Breast epithelium (tissue), 4 donors: ENCODE data around the gene TPT1. TPM values are rescaled to one million over a fixed set of nuclear protein-coding genes. Genes with fewer than 3 reads are reported as not detected.
"Not testable (repeated sequence)": the region's sequence is repeated elsewhere in the genome, so short reads cannot be mapped to it uniquely, and the experiment has no call there.

Experiments
- DNase-seq, 2 donors: peaks; one replicate each; pipeline ENCODE4 v3.0.0-alpha.2; 2019; ENCODE audit warnings: low spot score in 2 of 2
- H3K27ac ChIP-seq, 2 donors: fragments of 200-600 bp; sonication (generic) in 1 of 2; one replicate each; pipeline ENCODE4 v1.5.1; 2016 to 2019; ENCODE audit warnings: mild to moderate bottlenecking in 1 of 2
- H3K27me3 ChIP-seq, 2 donors: fragments of 200-600 bp; sonication (generic) in 1 of 2; one replicate each; pipeline versions ENCODE4 v1.5.1 to v1.6.0; 2017 to 2019; ENCODE audit warnings: control low read depth in 1 of 2, mild to moderate bottlenecking in 1 of 2
- H3K36me3 ChIP-seq: fragments of 200-600 bp; one replicate; pipeline ENCODE4 v1.5.1; 2019
- H3K4me1 ChIP-seq, 2 donors: fragments of 200-600 bp; sonication (generic); one replicate each; pipeline ENCODE4 v1.5.1; 2016 to 2019; ENCODE audit warnings: control low read depth in 1 of 2
- H3K4me3 ChIP-seq, 3 donors: fragments of 200-600 bp; sonication (generic); 1 replicate in 2 of 3; 2 replicates in 1 of 3; pipeline ENCODE4 v1.5.1; 2016 to 2019; ENCODE audit warnings: mild to moderate bottlenecking in 3 of 3, moderate library complexity in 2 of 3
- H3K9me3 ChIP-seq, 2 donors: fragments of 200-600 bp; sonication (generic) in 1 of 2; one replicate each; pipeline ENCODE4 v1.5.1; 2016 to 2019; ENCODE audit warnings: control low read depth in 1 of 2
- POLR2A ChIP-seq: fragments of 450-650 bp; IDR thresholded peaks from one replicate; pipeline ENCODE4 v1.6.1; 2016; ENCODE audit warnings: antibody characterized with exemption, mild to moderate bottlenecking, moderate library complexity
- POLR2AphosphoS5 ChIP-seq, 3 donors: sonication (generic); formaldehyde crosslinking; IDR thresholded peaks; one replicate each; pipeline ENCODE4 v1.6.1; 2017; ENCODE audit warnings: antibody characterized with exemption in 3 of 3
- intact Hi-C: fragments of 100-400 bp; cut with DNase I; formaldehyde crosslinking; loops from one replicate; pipeline ENCODE4 v1.15.1; 2023; ENCODE audit warnings: low total_unique reads
- total RNA-seq, 3 donors: library from RNA; depleted of rRNA; stranded (reverse); fragments of >200 nt; gene quantifications; one replicate each; pipeline ENCODE4 v1.1.0, GENCODE V29; 2016
- TF ChIP-seq, protein P1 (sequence below), 3 donors: fragments of 450-650 bp; IDR thresholded peaks; one replicate each; pipeline ENCODE4 v1.5.1; 2016 to 2017; ENCODE audit warnings: antibody characterized with exemption in 3 of 3, mild to moderate bottlenecking in 3 of 3, moderate library complexity in 3 of 3

Gene TPT1
- total RNA-seq, 3 donors from 2014 or later: 3,213 to 3,932 (median 3,461) TPM

- Histone ChIP-seq H3K36me3 (peaks cover 4% of the 10 kb centered on the region), H3K9me3 (no peaks in the 10 kb centered on the region), H3K4me3 (no peak overlapping the region), H3K27ac (no peak overlapping the region), H3K27me3 (no peaks in the 10 kb centered on the region), H3K4me1 (no peaks in the 10 kb centered on the region)
- DNase-seq: no peak
- intact Hi-C loops: no loop called here
- TF ChIP-seq POLR2AphosphoS5 (IDR thresholded peaks at IDR 0.05): no peak
- TF ChIP-seq, protein P1, sequence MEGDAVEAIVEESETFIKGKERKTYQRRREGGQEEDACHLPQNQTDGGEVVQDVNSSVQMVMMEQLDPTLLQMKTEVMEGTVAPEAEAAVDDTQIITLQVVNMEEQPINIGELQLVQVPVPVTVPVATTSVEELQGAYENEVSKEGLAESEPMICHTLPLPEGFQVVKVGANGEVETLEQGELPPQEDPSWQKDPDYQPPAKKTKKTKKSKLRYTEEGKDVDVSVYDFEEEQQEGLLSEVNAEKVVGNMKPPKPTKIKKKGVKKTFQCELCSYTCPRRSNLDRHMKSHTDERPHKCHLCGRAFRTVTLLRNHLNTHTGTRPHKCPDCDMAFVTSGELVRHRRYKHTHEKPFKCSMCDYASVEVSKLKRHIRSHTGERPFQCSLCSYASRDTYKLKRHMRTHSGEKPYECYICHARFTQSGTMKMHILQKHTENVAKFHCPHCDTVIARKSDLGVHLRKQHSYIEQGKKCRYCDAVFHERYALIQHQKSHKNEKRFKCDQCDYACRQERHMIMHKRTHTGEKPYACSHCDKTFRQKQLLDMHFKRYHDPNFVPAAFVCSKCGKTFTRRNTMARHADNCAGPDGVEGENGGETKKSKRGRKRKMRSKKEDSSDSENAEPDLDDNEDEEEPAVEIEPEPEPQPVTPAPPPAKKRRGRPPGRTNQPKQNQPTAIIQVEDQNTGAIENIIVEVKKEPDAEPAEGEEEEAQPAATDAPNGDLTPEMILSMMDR (IDR thresholded peaks at IDR 0.05): no peak
- TF ChIP-seq POLR2A: no peak
Measured at GRCh38 chr13:45350152-45350551, 9.2 kb upstream of the TPT1 start.

- no peak overlapping the region for H3K4me3 ChIP-seq
- intact Hi-C loops: no loop called here
- H3K27me3 ChIP-seq: no peaks in the 10 kb centered on the region
- TF ChIP-seq, protein P1 (IDR thresholded peaks at IDR 0.05): no peak
- TF ChIP-seq POLR2A (no peak), POLR2AphosphoS5 (IDR thresholded peaks at IDR 0.05) (no peak)
- H3K9me3 ChIP-seq: no peaks in the 10 kb centered on the region
- H3K4me1 ChIP-seq: no peaks in the 10 kb centered on the region
- no peak overlapping the region for H3K27ac ChIP-seq
- no peak for DNase-seq
- peaks cover 4% of the 10 kb centered on the region for H3K36me3 ChIP-seq
Measured at GRCh38 chr13:45349438-45349837, 8.5 kb upstream of the TPT1 start.

DNA sequence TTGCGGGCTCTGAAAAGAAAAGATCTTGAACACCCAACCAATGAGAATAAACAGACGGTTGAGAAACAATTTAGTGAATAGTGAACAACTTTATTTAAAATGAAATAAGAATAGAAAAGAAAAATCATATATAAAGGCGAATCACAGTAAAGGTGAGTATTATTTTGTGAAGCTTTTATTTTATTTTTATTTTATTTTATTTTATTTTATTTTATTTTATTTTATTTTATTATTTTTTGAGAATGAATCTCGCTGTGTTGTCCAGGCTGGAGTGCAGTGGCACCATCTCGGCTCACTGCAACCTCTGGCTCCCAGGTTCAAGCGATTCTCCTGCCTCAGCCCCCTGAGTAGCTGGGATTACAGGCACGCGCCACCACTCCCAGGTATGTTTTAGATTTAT, 3.1 kb upstream of the TPT1 start:
- H3K9me3 ChIP-seq, H3K36me3 ChIP-seq, H3K4me3 ChIP-seq, DNase-seq, H3K4me1 ChIP-seq, H3K27me3 ChIP-seq, intact Hi-C loops, H3K27ac ChIP-seq: not testable (repeated sequence)

- H3K9me3 ChIP-seq, DNase-seq, H3K36me3 ChIP-seq, H3K4me1 ChIP-seq, intact Hi-C loops, H3K27me3 ChIP-seq, H3K4me3 ChIP-seq: not testable (repeated sequence)
- H3K27ac ChIP-seq: peak overlapping the region in 1 of 2 donors; percentile 99
Measured at GRCh38 chr13:45343102-45343501, 2.1 kb upstream of the TPT1 start.

DNA sequence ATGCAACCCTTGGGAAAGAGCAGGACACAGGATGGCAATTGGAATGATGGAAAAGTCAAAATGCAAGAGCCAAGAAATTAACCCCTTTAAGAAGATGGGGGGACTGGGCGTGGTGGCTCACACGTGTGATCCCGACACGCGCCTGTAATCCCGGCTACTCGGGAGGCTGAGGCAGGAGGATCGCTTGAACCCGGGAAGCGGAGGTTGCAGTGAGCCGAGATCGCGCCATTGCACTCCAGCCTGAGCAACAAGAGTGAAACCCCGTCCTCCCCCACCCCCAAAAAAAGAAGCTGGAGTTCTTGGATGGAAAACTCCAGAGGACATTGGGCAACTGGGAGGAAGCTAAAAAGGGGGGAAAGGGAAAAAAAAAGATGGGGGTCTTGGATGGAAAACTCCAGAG, 1.7 kb upstream of the TPT1 start:
- Histone ChIP-seq H3K4me3 (peak overlapping the region in 2 of 3 donors; percentile 82 to 97), H3K27ac (peak overlapping the region; percentile 99 to 100)
- H3K4me1 ChIP-seq, intact Hi-C loops, H3K36me3 ChIP-seq, H3K9me3 ChIP-seq, H3K27me3 ChIP-seq, DNase-seq: not testable (repeated sequence)

GRCh38 chr13:45341799-45342500, 967 bp upstream of the TPT1 start:
- TF ChIP-seq, protein P1 (IDR thresholded peaks at IDR 0.05): no peak
- TF ChIP-seq POLR2AphosphoS5 (IDR thresholded peaks at IDR 0.05) (peak; percentile 6 to 70 (median 43)), POLR2A (no peak)
- intact Hi-C loops: no loop called here
- no peaks in the 10 kb centered on the region for H3K27me3 ChIP-seq
- DNase-seq: peak in 1 of 2 donors; percentile 71
- no peaks in the 10 kb centered on the region for H3K36me3 ChIP-seq
- H3K27ac ChIP-seq: peak overlapping the region; percentile 99 to 100
- peak overlapping the region; percentile 82 to 97 (median 88) for H3K4me3 ChIP-seq
- H3K4me1 ChIP-seq: peaks cover 0 to 9% of the 10 kb centered on the region in 2 donors
- H3K9me3 ChIP-seq: no peaks in the 10 kb centered on the region
